K562 (cell line): Measurements from ENCODE around the gene CMBL. TPM values are rescaled to one million over a fixed set of nuclear protein-coding genes. Genes with fewer than 3 reads are reported as not detected.
A peak's percentile ranks its signal among the peaks of the same experiment; 100 is the strongest.

Source experiments
- ATF6 ChIP-seq: sonication (generic); formaldehyde crosslinking; IDR thresholded peaks from 2 replicates; pipeline ENCODE4 v1.4.0; 2020; ENCODE audit warnings: mild to moderate bottlenecking, missing genetic modification reagents
- CBFA2T3 ChIP-seq: fragments of 450-650 bp; IDR thresholded peaks from 2 replicates; pipeline ENCODE4 v1.6.1; 2017
- DMBX1 ChIP-seq: fragments of 250-450 bp; sonication (Bioruptor Pico); IDR thresholded peaks from 2 replicates; pipeline ENCODE4 v1.8.0; 2022; ENCODE audit warnings: inconsistent platforms, mild to moderate bottlenecking, moderate library complexity, borderline replicate concordance
- HNRNPH1 ChIP-seq: fragments of 200-400 bp; formaldehyde crosslinking; optimal IDR thresholded peaks from 2 replicates; pipeline ENCODE3; 2017; ENCODE audit warnings: low read depth, mild to moderate bottlenecking, low read length, moderate library complexity
- MCM2 ChIP-seq: fragments of 450-650 bp; IDR thresholded peaks from 2 replicates; pipeline ENCODE4 v1.6.1; 2017; ENCODE audit warnings: low read depth, mild to moderate bottlenecking
- MED1 ChIP-seq: sonication (generic); formaldehyde crosslinking; IDR thresholded peaks from 2 replicates; pipeline ENCODE4 v1.8.1; 2023; ENCODE audit warnings: missing genetic modification reagents, borderline replicate concordance
- NRF1 ChIP-seq, 2 experiments: fragments of 450-650 bp; IDR thresholded peaks in 1 of 2; conservative IDR thresholded peaks in 1 of 2; 2 replicates each; pipeline ENCODE4 v1.6.1; 2014; ENCODE audit warnings: mild to moderate bottlenecking in 2 of 2
- RBBP5 ChIP-seq: fragments of 200-600 bp; sonication (generic); IDR thresholded peaks from 2 replicates; pipeline ENCODE4 v1.6.1; 2012; ENCODE audit warnings: borderline replicate concordance, mild to moderate bottlenecking, low read length, control low read depth, inconsistent platforms; ENCODE audit not compliant: insufficient read depth, poor library complexity, severe bottlenecking
- TFE3 ChIP-seq: fragments of 450-650 bp; formaldehyde crosslinking; IDR thresholded peaks from 2 replicates; pipeline ENCODE4 v1.4.0; 2020; ENCODE audit warnings: mild to moderate bottlenecking, mixed read lengths
- TRIM24 ChIP-seq, 2 experiments: fragments of 450-650 bp; IDR thresholded peaks; 2 replicates each; pipeline ENCODE4 v1.6.1; 2016
- YY1 ChIP-seq, 3 experiments: IDR thresholded peaks; 2 replicates each; pipeline ENCODE4 v1.6.1; 2011; ENCODE audit warnings: low read length in 2 of 3, mild to moderate bottlenecking in 2 of 3, moderate library complexity in 2 of 3, borderline replicate concordance in 1 of 3, control low read depth in 1 of 3, low read depth in 1 of 3; ENCODE audit not compliant: insufficient read depth in 3 of 3, insufficient replicate concordance in 2 of 3, control insufficient read depth in 1 of 3, insufficient read length in 1 of 3; ENCODE audit errors: extremely low read depth in 1 of 3
- ZNF12 ChIP-seq: sonication (generic); formaldehyde crosslinking; IDR thresholded peaks from 2 replicates; pipeline ENCODE4 v1.4.0; 2020; ENCODE audit warnings: mild to moderate bottlenecking, missing genetic modification reagents
- ZNF639 ChIP-seq, 2 experiments: fragments of 200-800 bp in 1 of 2; sonication (Bioruptor generic) in 1 of 2; sonication (generic) in 1 of 2; formaldehyde crosslinking in 1 of 2; IDR thresholded peaks in 1 of 2; conservative IDR thresholded peaks in 1 of 2; 2 replicates each; pipeline versions ENCODE4 v1.5.0 to v1.6.1; 2016 to 2020; ENCODE audit warnings: missing compliant biosample characterization in 1 of 2, missing genetic modification characterization in 1 of 2, missing genetic modification reagents in 1 of 2
- polyA plus RNA-seq, 8 experiments: library from polyadenylated mRNA; depleted of rRNA in 4 of 8; stranded (reverse) in 5 of 8; unstranded in 3 of 8; fragments of >200 nt; fragmentation: Nextera tagmentation in 2 of 8; fragmentation: Illumina TruSeq in 1 of 8; extraction: Ambion mirVana in 2 of 8; extraction: Trizol in 1 of 8; gene quantifications; 2 replicates each; pipeline versions ENCODE4 v1.2.1 to v1.2.3, GENCODE V29; 2011 to 2014; ENCODE audit warnings: inconsistent platforms in 1 of 8, missing spikeins in 1 of 8
- total RNA-seq, 7 experiments: library from RNA; depleted of rRNA in 6 of 7; stranded (reverse); fragments of >200 nt in 6 of 7; fragmentation: Illumina TruSeq in 2 of 7; extraction: Trizol in 2 of 7; gene quantifications; 2 replicates each; pipeline versions ENCODE4 v1.2.1 to v1.2.3, GENCODE V29; 2011 to 2021; ENCODE audit warnings: low replicate concordance in 1 of 7
- TF ChIP-seq, protein P1 (sequence below): fragments of 250-450 bp; sonication (Bioruptor Pico); IDR thresholded peaks from 2 replicates; pipeline ENCODE4 v1.8.0; 2022; ENCODE audit warnings: inconsistent platforms, mild to moderate bottlenecking, moderate library complexity, borderline replicate concordance
- TF ChIP-seq, protein P2 (sequence below), 2 experiments: fragments of 450-650 bp; IDR thresholded peaks; 2 replicates each; pipeline ENCODE4 v1.6.1; 2016

CMBL gene
- total and polyA plus RNA-seq, 9 of the 15 experiments (the other 6 are each of a cell fraction or from before 2014, with no cell fraction given): 22.6 to 192 (median 71.1) TPM

GRCh38 chr5:10304932-10305331, 2.8 kb downstream of the CMBL start (continued):
- no peak for TF ChIP-seq MCM2
- TF ChIP-seq ZNF12 (CRISPR knock-in tag): 0 out of 2 replicates have a peak, but pooled peaks have one; percentile 32
- TF ChIP-seq ZNF639 (CRISPR knock-in tag; conservative IDR thresholded peaks at IDR 0.05 in 1 of 2, IDR thresholded peaks at IDR 0.05 in 1 of 2): peak in 1 of 2 experiments; percentile 54; a peak in 1 of 4 replicates
- peak; percentile 53; the same call in 1 of the 2 replicates for TF ChIP-seq DMBX1 (CRISPR knock-in tag)
- no peak for TF ChIP-seq HNRNPH1
- TF ChIP-seq CBFA2T3: no peak; the same call in 1 of the 2 replicates
- TF ChIP-seq YY1 (IDR thresholded peaks at IDR 0.05; ENCODE audit: borderline replicate concordance in 1 of 3, control insufficient read depth in 1 of 3, extremely low read depth in 1 of 3, insufficient read depth in 3 of 3, insufficient read length in 1 of 3, insufficient replicate concordance in 2 of 3, low read depth in 1 of 3, low read length in 2 of 3): peak in 1 of 3 experiments; percentile 71
- no peak for TF ChIP-seq MED1 (CRISPR knock-in tag)
- 0 out of 4 replicates have a peak, but pooled peaks of 1 of the 2 experiments have one; percentile 27 for TF ChIP-seq NRF1 (conservative IDR thresholded peaks at IDR 0.05 in 1 of 2, IDR thresholded peaks at IDR 0.05 in 1 of 2)
- TF ChIP-seq ATF6 (CRISPR knock-in tag): no peak
- TF ChIP-seq, protein P1, sequence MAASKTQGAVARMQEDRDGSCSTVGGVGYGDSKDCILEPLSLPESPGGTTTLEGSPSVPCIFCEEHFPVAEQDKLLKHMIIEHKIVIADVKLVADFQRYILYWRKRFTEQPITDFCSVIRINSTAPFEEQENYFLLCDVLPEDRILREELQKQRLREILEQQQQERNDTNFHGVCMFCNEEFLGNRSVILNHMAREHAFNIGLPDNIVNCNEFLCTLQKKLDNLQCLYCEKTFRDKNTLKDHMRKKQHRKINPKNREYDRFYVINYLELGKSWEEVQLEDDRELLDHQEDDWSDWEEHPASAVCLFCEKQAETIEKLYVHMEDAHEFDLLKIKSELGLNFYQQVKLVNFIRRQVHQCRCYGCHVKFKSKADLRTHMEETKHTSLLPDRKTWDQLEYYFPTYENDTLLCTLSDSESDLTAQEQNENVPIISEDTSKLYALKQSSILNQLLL (CRISPR knock-in tag): no peak
- TF ChIP-seq TFE3 (CRISPR knock-in tag): no peak
- TF ChIP-seq, protein P2, sequence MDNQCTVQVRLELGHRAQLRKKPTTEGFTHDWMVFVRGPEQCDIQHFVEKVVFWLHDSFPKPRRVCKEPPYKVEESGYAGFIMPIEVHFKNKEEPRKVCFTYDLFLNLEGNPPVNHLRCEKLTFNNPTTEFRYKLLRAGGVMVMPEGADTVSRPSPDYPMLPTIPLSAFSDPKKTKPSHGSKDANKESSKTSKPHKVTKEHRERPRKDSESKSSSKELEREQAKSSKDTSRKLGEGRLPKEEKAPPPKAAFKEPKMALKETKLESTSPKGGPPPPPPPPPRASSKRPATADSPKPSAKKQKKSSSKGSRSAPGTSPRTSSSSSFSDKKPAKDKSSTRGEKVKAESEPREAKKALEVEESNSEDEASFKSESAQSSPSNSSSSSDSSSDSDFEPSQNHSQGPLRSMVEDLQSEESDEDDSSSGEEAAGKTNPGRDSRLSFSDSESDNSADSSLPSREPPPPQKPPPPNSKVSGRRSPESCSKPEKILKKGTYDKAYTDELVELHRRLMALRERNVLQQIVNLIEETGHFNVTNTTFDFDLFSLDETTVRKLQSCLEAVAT (IDR thresholded peaks at IDR 0.05): peak in 1 of 2 experiments; percentile 39; a peak in 1 of 4 replicates
- TF ChIP-seq TRIM24 (IDR thresholded peaks at IDR 0.05): peak in 1 of 2 experiments; percentile 46; a peak in 1 of 4 replicates
- TF ChIP-seq RBBP5: peak; percentile 34
